HepG2 (cell line): ENCODE data around the gene TMEM131L. TPM values are rescaled to one million over a fixed set of nuclear protein-coding genes. Genes with fewer than 3 reads are reported as not detected.
A peak's percentile ranks its signal among the peaks of the same experiment; 100 is the strongest.

ENCODE experiments used
- AKAP8 ChIP-seq: sonication (generic); formaldehyde crosslinking; IDR thresholded peaks from 2 replicates; pipeline ENCODE4 v1.5.1; 2020; ENCODE audit warnings: mild to moderate bottlenecking, missing genetic modification reagents
- CBX5 ChIP-seq: sonication (generic); formaldehyde crosslinking; IDR thresholded peaks from 2 replicates; pipeline ENCODE4 v1.4.0; 2020; ENCODE audit warnings: missing genetic modification reagents, borderline replicate concordance
- CENPT ChIP-seq: sonication (generic); formaldehyde crosslinking; IDR thresholded peaks from 2 replicates; pipeline ENCODE4 v1.8.0; 2022; ENCODE audit warnings: low read depth, mild to moderate bottlenecking, moderate library complexity, missing genetic modification reagents
- KAT8 ChIP-seq: IDR thresholded peaks from 2 replicates; pipeline ENCODE4 v1.6.1; 2016; ENCODE audit warnings: missing genetic modification reagents, missing compliant biosample characterization
- KDM6A ChIP-seq: IDR thresholded peaks from 2 replicates; pipeline ENCODE4 v1.6.1; 2016; ENCODE audit warnings: low read depth
- NCOA5 ChIP-seq: sonication (generic); formaldehyde crosslinking; IDR thresholded peaks from 2 replicates; pipeline ENCODE4 v1.4.0; 2020; ENCODE audit warnings: missing genetic modification reagents
- NFAT5 ChIP-seq: sonication (generic); formaldehyde crosslinking; IDR thresholded peaks from 2 replicates; pipeline ENCODE4 v1.4.0; 2020; ENCODE audit warnings: missing genetic modification reagents
- NFKBIZ ChIP-seq: IDR thresholded peaks from 2 replicates; pipeline ENCODE4 v1.6.1; 2018; ENCODE audit warnings: missing genetic modification reagents, missing compliant biosample characterization
- PAXIP1 ChIP-seq: sonication (generic); formaldehyde crosslinking; conservative IDR thresholded peaks from 2 replicates; pipeline ENCODE4 v1.4.0; 2020; ENCODE audit warnings: mild to moderate bottlenecking, missing genetic modification reagents, moderate library complexity
- SMC3 ChIP-seq: IDR thresholded peaks from 2 replicates; pipeline ENCODE4 v1.6.1; 2011; ENCODE audit warnings: low read length, improper control_type of control experiment
- SRSF9 ChIP-seq: fragments of 200-400 bp; formaldehyde crosslinking; IDR thresholded peaks from 2 replicates; pipeline ENCODE4 v1.6.1; 2018; ENCODE audit warnings: borderline replicate concordance, mild to moderate bottlenecking, low read depth, low read length; ENCODE audit not compliant: insufficient read depth, poor library complexity, severe bottlenecking
- ZNF3 ChIP-seq: IDR thresholded peaks from 2 replicates; pipeline ENCODE4 v1.7.0; 2017; ENCODE audit warnings: inconsistent platforms
- ZNF589 ChIP-seq: sonication (generic); formaldehyde crosslinking; conservative IDR thresholded peaks from 2 replicates; pipeline ENCODE4 v1.8.0; 2022; ENCODE audit warnings: mild to moderate bottlenecking, moderate library complexity, missing genetic modification reagents
- ZNF761 ChIP-seq: sonication (generic); formaldehyde crosslinking; conservative IDR thresholded peaks from 2 replicates; pipeline ENCODE4 v1.4.0; 2020; ENCODE audit warnings: mild to moderate bottlenecking, missing genetic modification reagents
- ZNF782 ChIP-seq: sonication (generic); formaldehyde crosslinking; IDR thresholded peaks from 2 replicates; pipeline ENCODE4 v1.4.0; 2020; ENCODE audit warnings: missing genetic modification reagents, mild to moderate bottlenecking, borderline replicate concordance
- polyA plus RNA-seq, 8 experiments: library from polyadenylated mRNA; depleted of rRNA in 3 of 8; stranded (reverse) in 7 of 8; unstranded in 1 of 8; fragments of >200 nt; fragmentation: Illumina TruSeq in 4 of 8; extraction: Trizol in 4 of 8; gene quantifications; 2 replicates each; pipeline versions ENCODE4 v1.2.1 to v1.2.3, GENCODE V29; 2011 to 2016; ENCODE audit warnings: low read depth in 4 of 8, missing spikeins in 1 of 8, mixed read lengths in 1 of 8; ENCODE audit not compliant: insufficient read depth in 1 of 8
- total RNA-seq, 5 experiments: library from RNA; depleted of rRNA; stranded (reverse); fragments of >200 nt; fragmentation: Illumina TruSeq; extraction: Trizol; gene quantifications; 2 replicates each; pipeline ENCODE4 v1.2.3, GENCODE V29; 2016; ENCODE audit warnings: low read depth in 1 of 5
- TF ChIP-seq, protein P1 (sequence below): sonication (generic); formaldehyde crosslinking; IDR thresholded peaks from 2 replicates; pipeline ENCODE4 v1.4.0; 2020; ENCODE audit warnings: missing genetic modification reagents, borderline replicate concordance

Gene TMEM131L
- total and polyA plus RNA-seq, 2 of the 13 experiments (the other 11 are each of a cell fraction or from before 2014, with no cell fraction given), result 2.2 to 4.5 TPM

- TF ChIP-seq ZNF761 (CRISPR knock-in tag), result no peak
- no peak for TF ChIP-seq ZNF782
- no peak for TF ChIP-seq CENPT (CRISPR knock-in tag)
- TF ChIP-seq NFKBIZ, result peak; percentile 87; the same call in 1 of the 2 replicates
- TF ChIP-seq KDM6A (CRISPR knock-in tag), result peak; percentile 95
- no peak for TF ChIP-seq NCOA5
- no peak for TF ChIP-seq NFAT5 (CRISPR knock-in tag)
- TF ChIP-seq SMC3, result 0 out of 2 replicates have a peak, but pooled peaks have one; percentile 36
- no peak for TF ChIP-seq ZNF589
- TF ChIP-seq CBX5 (CRISPR knock-in tag), result peak; percentile 44; the same call in 1 of the 2 replicates
- TF ChIP-seq PAXIP1 (CRISPR knock-in tag), result peak; percentile 99
- TF ChIP-seq ZNF3 (CRISPR knock-in tag), result no peak
- TF ChIP-seq AKAP8 (CRISPR knock-in tag), result 0 out of 2 replicates have a peak, but pooled peaks have one; percentile 34
- TF ChIP-seq, protein P1, sequence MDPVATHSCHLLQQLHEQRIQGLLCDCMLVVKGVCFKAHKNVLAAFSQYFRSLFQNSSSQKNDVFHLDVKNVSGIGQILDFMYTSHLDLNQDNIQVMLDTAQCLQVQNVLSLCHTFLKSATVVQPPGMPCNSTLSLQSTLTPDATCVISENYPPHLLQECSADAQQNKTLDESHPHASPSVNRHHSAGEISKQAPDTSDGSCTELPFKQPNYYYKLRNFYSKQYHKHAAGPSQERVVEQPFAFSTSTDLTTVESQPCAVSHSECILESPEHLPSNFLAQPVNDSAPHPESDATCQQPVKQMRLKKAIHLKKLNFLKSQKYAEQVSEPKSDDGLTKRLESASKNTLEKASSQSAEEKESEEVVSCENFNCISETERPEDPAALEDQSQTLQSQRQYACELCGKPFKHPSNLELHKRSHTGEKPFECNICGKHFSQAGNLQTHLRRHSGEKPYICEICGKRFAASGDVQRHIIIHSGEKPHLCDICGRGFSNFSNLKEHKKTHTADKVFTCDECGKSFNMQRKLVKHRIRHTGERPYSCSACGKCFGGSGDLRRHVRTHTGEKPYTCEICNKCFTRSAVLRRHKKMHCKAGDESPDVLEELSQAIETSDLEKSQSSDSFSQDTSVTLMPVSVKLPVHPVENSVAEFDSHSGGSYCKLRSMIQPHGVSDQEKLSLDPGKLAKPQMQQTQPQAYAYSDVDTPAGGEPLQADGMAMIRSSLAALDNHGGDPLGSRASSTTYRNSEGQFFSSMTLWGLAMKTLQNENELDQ (CRISPR knock-in tag), result no peak
- peak; percentile 81 for TF ChIP-seq KAT8 (CRISPR knock-in tag)
- TF ChIP-seq SRSF9, result no peak
Observed at GRCh38 chr4:153564630-153565525, 98.7 kb downstream of the TMEM131L start (continued).
